CMK (cell line): ENCODE data around the gene KIAA1755.

Experiments used
- DNase-seq: peaks from one replicate; pipeline ENCODE4 v3.0.0-alpha.2; 2010; ENCODE audit warnings: low read depth

KIAA1755 gene

GRCh38 chr20:38237381-38237780, 23.2 kb downstream of the KIAA1755 start:
- DNase-seq, result no peak

DNA sequence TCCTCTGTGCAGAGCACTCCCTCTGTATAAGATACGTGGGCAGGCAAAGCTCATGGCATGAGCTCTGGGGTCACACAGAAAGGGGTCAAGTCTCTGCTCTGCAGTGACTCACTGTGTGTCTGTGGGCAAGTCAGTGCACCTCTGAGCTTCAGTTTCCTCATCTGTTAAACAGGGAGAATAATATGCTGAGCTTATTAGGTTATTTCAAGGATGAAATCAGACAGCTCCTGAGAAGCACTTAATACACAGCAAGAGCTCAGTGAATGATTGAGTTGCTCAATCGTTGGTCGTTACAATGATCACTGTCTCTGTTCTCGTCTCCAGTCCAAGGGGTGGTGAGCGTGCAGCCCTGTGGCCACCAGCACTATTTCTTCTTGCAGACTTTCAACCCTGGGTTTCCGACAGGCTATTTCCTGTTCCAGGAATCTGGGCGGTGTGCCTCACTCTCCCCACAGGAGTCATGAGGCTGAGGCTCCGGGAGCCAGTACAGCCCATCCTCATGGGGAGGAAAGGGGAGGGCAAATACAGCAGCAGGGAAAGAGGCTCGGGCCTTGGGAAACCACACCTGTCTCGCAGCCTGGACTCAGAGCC, 28.9 kb downstream of the KIAA1755 start:
- no peak for DNase-seq

GRCh38 chr20:38230957-38231526, 29.5 kb downstream of the KIAA1755 start:
- no peak for DNase-seq

DNA sequence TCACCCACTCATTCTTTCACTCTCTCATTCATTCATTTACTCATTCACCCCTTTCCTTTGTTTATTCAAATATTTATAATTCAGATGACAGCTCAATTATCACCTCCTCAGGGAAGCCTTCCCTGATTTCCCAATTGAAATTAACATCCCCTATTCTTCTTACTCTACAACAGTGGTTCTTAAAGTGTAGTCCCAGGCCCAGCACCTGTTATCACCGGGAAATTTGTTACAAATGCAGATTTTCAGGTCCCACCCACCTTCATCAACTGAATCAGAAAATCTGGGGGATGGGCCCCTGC, 30.3 kb downstream of the KIAA1755 start:
- DNase-seq, result no peak

DNA sequence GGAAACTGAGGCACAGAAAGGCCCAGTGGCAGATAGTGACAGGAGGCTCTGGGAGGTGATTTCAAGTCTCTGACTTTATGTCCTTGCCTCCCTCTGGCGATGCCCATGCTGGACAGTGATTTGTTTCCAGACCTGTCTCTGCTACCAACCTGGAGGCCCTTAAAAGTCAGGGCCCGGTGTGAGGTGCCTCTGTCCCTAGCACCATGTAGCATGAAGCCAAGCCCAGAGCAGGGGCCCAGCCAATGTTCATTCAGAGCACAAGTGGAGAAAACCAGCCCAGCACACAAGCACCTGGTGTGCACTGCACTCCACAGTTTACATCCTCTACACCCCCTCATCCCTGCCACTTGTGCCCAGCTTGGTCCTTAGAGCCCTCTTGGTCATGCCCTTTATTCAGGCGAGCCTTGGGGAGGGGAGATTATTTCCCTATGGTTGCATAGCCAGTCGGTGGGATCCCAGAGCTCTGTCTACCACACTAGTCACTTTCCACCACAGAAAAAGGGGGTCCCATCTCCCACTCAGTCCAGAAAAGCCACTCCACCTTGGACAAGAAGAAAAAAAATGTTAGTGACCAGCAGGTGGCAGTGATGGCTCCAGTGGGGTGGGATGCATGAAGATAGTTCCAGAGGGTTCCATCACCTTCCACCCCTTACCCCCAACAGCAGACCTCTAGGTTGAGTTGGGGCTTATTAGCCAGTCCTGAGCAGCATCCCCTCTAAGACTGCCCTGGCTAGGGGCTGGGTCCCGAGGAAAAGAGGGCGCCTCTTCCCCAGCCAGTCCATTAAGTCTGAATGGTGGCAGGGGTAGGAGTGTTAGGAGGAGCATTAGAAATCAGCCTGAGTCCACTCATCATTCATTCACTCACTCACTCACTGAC, 30.9 kb downstream of the KIAA1755 start:
- peak; percentile 2 for DNase-seq

DNA sequence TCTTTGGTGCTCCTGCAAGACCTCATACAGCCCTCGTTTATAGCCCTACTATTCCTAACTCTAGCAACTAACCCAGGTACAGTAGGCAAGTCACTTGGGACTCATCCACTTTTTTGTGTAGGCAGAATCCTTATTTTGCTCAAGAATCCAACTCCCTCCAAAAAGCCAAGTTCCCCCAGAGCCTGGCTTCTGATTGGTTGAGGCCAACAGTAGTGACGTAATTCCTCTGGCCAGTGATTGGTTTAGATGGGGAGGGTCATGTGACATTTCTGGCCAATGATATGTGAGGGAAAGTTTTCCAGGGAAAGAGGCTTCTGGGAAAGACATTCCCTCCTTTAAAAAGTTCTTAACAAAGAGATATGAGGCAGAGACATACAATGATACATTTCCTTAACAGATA, 32.1 kb downstream of the KIAA1755 start:
- DNase-seq, result peak; percentile 1

- no peak for DNase-seq
Measured at GRCh38 chr20:38227420-38228360, 32.8 kb downstream of the KIAA1755 start.

- no peak for DNase-seq
Measured at GRCh38 chr20:38226553-38226952, 34.0 kb downstream of the KIAA1755 start.

DNA sequence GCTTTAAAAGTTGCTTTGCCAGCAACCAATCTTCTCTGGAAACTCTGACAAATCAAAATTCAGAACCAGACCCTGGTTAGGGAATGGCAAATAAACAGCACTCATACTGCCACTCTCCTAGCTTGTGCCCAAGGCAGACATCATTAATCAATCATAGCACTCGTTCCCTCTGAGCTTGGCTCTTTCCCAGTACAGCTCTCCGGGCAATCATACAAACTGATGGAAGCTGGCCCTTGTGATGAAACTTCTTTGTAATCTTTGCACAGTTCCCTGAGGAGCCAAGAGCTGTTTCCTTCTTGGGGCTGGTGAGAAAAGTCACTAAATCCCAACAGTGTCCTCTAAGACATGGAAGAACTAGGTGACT, 34.7 kb downstream of the KIAA1755 start:
- DNase-seq, result no peak

DNA sequence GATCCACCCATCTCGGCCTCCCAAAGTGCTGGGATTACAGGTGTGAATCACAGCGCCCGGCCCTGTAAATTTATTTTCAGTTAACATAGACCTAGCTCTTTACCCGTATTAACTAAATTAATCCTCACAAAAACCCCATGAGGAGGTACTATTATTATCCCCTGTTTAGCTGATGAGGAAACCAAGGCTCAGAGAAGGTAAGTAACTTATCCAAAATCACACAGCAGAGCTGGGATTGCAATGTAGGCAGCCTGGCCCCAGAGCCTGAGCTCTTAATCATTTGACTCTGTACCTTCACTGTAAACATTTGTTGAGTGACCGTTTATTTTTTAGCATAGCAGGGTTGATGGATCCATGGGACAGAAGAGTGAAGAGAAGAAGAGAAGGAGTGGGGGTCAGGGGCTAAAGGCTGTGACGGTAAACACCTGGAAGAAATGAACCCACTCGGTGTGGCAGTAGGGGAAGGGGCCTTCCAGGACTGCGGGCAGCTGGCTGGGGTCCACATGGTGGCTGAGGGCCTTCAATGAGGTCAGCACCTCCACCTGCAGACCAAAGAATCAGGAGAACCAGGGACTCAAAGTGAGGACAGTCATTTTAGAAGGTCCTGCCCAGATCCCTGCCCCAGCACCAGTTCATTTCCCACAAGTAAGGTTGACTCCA, 35.2 kb downstream of the KIAA1755 start:
- no peak for DNase-seq

DNA sequence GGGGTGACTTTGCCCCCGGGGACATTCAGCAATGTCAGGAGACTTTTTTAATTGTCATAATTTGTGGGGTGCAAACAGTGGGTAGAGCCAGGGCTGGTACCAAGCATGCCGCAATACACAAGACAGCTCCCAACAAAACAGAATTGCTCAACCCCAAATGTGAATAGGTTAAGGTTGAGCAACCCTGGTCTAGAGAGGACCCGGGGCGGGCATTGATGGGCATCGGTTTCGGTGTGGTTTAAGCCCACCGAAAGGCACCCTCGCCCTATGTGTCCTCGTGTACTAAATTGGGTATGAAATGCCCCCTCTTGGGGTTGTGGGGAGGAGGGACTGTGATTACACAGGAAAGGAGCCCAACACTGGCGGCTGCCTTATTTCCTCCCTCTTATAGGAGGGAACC, 36.0 kb downstream of the KIAA1755 start:
- no peak for DNase-seq

DNA sequence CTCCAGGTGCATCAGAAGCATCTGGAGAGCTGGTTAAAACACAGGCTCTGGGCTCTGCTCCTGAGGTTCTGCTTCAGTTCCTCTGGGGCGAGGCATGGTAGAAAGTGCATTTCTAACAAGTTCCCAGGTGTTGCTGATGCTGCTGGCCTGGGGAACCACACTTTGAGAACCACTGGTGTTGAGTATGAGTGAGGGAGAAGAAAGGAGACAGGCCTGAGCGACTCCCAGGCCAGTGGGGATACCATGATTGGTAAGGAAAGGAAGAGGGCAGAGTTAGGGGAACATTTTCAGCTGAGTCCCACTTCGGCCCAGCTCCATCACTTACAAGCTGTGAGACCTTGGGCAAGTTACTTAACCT, 36.8 kb downstream of the KIAA1755 start:
- no peak for DNase-seq

DNA sequence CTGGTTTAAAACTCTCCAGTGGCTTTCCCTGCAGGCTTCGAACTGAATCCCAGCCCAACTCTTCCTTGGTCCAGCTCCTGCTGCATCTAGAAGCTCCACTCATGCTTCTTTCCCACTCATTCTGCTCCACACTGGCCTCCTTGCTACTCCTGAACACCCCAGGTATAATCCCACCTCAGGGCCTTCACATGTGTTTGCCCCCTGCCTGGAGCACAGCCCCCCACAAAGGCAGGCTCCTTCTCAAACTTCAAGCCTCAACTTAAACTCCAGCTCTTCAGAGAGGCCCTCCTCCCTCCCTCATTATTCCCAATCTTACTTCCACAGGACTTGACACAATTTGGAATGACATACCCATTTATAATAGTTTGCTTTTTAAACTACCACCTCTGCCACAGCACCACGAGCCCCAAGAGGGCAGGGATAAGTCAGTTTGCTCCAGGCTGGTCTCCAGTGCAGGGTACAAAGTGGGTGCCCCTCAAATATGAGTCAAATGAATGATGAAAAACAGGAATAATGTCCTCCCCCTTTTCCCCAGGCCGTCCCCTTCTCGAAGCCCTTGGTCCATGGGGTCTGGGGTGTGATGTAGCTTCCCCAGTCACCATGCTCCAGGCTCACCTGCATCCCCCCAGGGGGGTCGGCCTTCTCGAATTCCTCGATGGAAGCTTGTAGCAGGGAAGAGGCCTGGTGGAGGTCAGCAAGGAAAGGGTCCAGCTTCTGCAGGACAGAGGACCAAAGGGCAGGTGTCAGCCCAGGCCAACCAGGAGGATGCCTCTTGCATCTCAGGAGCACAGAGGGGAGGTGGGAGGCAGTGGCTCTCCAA, 37.4 kb downstream of the KIAA1755 start:
- DNase-seq, result no peak

DNA sequence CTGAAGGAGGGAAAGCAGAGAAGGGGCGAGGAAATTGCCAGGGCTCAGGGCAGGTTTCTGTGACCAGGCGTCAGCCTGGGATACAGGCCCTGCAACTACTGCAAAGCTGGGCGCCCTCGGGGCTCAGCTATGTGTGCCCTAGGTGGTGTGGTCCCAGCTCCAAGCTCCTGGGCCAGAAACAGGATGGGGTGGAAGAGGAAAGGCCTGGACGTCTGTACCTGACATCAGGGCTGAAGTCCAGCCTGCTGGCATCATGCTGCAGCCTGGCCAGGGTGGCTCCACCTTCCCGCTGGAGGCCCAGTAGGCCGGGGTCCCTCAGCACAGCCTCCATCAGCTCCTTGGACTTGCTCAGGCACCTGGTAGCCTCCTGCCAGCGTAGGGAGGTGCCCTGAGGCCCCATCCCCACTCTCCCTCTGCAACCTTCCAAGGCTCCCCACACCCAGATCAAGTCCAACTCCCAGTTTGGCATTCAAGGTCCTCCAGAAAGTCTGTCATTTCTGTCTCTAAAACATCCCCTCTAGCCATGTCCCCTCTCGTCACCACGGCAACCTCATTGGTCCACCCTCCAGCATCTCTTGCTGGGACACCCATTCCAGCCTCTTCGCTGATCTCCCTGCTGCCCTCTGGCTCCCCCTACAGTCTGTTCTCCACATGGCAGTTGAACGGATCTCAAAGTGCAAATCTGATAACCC, 38.2 kb downstream of the KIAA1755 start:
- no peak for DNase-seq

DNA sequence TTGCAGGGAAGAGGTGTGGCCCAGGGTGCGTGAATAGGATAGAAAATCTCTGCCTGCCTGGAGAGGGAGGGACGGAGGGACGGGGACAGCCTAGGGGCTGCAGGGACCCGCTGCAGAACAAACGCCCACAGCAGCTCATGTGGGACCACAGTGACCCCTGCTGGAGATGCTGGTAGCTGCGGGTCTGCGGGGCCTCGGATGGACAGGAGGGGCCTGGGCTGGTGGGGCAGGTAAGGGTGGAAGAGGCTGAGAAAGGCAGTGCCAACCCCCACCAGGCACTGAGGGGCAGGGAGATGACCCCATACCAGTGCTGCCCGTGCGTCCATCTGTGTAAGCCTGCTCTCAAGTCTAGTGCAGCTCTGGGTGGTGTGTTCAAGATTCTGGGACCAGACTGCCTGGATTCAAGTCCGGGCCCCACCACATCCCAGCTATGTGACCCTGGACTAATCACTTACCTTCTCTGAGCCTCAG, 39.4 kb downstream of the KIAA1755 start:
- DNase-seq, result no peak

DNA sequence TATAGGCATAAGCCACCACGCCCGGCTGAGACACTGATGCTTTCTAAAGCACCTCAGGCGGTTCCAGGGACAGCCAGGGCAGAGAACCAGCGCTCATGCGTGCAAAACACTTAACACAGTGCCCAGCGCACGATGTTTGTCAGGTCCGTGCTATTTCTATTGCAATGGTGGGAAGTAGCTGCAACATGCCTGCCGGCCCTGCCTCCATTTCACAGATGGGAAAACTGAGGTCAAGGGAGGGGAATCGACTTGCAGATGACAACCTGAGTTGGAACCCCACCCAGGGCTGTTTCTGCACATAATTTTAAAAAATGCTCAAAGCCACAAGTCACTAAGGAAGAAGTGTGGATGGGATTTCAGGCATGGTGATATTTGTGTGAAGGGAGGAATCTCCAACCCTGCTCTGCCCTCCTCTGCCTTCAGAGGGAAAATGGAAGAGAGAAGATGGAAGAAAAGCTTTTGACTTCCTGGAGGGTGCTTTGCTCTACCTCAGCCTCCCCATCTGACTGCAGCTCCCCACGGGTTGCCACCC, 39.9 kb downstream of the KIAA1755 start:
- DNase-seq, result no peak

- no peak for DNase-seq
Measured at GRCh38 chr20:38219006-38219950, 41.3 kb downstream of the KIAA1755 start.

DNA sequence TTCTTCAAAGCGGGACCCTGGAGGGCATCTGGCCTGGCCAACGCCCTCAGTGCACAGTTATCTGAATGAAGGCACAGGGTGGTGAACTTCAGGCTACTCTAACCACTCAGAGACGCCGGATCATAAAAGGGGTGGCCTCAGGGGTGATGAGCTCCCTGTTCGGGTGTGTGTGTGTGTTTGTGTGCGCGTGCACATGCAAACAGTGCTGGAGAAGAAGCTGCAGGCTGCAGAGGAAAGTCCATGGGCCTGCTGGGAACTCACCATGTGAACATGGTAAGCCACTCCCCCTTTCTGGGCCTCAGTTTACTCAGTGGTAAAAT, 42.0 kb downstream of the KIAA1755 start:
- no peak for DNase-seq
